ENCODE measurements around the gene TNFAIP8L2. TPM values are rescaled to one million over a fixed set of nuclear protein-coding genes. Genes with fewer than 3 reads are reported as not detected.

The TNFAIP8L2 gene
- total RNA-seq, 2 donors from 2014 or later: 0.40 to 2.8 TPM

Other genes starting within 250 kb of the TNFAIP8L2 start
- 10 to 100 TPM; 35.7 to 38.9 TPM for gene SETDB1, start 230.3 kb upstream of the TNFAIP8L2 start, total RNA-seq
- gene CERS2, start 181.8 kb upstream of the TNFAIP8L2 start, total RNA-seq: 100 to 1,000 TPM; 179 to 205 TPM
- gene ANXA9, start 174.4 kb upstream of the TNFAIP8L2 start, total RNA-seq: not detected
- 10 to 100 TPM; 43.5 to 50.4 TPM for gene MINDY1, start 149.7 kb upstream of the TNFAIP8L2 start, total RNA-seq
- gene PRUNE1, start 148.2 kb upstream of the TNFAIP8L2 start, total RNA-seq: 10 to 100 TPM; 18.9 to 19.0 TPM
- gene BNIPL, start 120.1 kb upstream of the TNFAIP8L2 start, total RNA-seq: under 1 TPM; 0.61 to 0.75 TPM
- gene C1orf56, start 108.9 kb upstream of the TNFAIP8L2 start, total RNA-seq: 1 to 10 TPM; 3.0 to 4.1 TPM
- gene CDC42SE1, start 97.0 kb upstream of the TNFAIP8L2 start, total RNA-seq: 10 to 100 TPM; 65.5 to 74.4 TPM
- under 1 TPM; 0.21 to 0.81 TPM for gene MLLT11, start 96.3 kb upstream of the TNFAIP8L2 start, total RNA-seq
- gene GABPB2, start 85.9 kb upstream of the TNFAIP8L2 start, total RNA-seq: 10 to 100 TPM; 14.7 to 15.8 TPM
- gene SEMA6C, start 10.0 kb upstream of the TNFAIP8L2 start, total RNA-seq: 1 to 10 TPM; 2.7 to 2.8 TPM
- gene LYSMD1, start 9.3 kb downstream of the TNFAIP8L2 start, total RNA-seq: 1 to 10 TPM; 6.8 to 9.2 TPM
- gene SCNM1, start 9.5 kb downstream of the TNFAIP8L2 start, total RNA-seq: 10 to 100 TPM; 22.6 to 26.2 TPM
- 1 to 10 TPM; 1.2 to 1.6 TPM for gene TMOD4, start 19.3 kb downstream of the TNFAIP8L2 start, total RNA-seq
- 10 to 100 TPM; 34.4 TPM for gene VPS72, start 33.5 kb downstream of the TNFAIP8L2 start, total RNA-seq
- gene PIP5K1A, start 41.9 kb downstream of the TNFAIP8L2 start, total RNA-seq: 10 to 100 TPM; 36.2 to 49.3 TPM
- gene PSMD4, start 98.1 kb downstream of the TNFAIP8L2 start, total RNA-seq: 100 to 1,000 TPM; 103 to 105 TPM
- gene ZNF687, start 125.7 kb downstream of the TNFAIP8L2 start, total RNA-seq: 10 to 100 TPM; 22.0 to 27.7 TPM
- gene PI4KB, start 170.8 kb downstream of the TNFAIP8L2 start, total RNA-seq: 10 to 100 TPM; 56.7 to 58.3 TPM
- 10 to 100 TPM; 20.7 to 20.9 TPM for gene RFX5, start 190.6 kb downstream of the TNFAIP8L2 start, total RNA-seq
- 1,000 to 10,000 TPM; 1,259 to 2,164 TPM for gene SELENBP1, start 216.1 kb downstream of the TNFAIP8L2 start, total RNA-seq
- 100 to 1,000 TPM; 155 to 175 TPM for gene PSMB4, start 242.9 kb downstream of the TNFAIP8L2 start, total RNA-seq

Data from left colon (tissue), 2 donors.